GM19455 (cell line): ENCODE measurements around the gene C6orf132.
"Not testable (repeated sequence)": the region's sequence is repeated elsewhere in the genome, so short reads cannot be mapped to it uniquely, and the experiment has no call there.

Experiments used
- ATAC-seq: cut with Tn5 transposase; IDR thresholded peaks from one replicate; pipeline ENCODE4 v1.9.1; 2021; ENCODE audit not compliant: unreplicated experiment

C6orf132 gene, protein sequence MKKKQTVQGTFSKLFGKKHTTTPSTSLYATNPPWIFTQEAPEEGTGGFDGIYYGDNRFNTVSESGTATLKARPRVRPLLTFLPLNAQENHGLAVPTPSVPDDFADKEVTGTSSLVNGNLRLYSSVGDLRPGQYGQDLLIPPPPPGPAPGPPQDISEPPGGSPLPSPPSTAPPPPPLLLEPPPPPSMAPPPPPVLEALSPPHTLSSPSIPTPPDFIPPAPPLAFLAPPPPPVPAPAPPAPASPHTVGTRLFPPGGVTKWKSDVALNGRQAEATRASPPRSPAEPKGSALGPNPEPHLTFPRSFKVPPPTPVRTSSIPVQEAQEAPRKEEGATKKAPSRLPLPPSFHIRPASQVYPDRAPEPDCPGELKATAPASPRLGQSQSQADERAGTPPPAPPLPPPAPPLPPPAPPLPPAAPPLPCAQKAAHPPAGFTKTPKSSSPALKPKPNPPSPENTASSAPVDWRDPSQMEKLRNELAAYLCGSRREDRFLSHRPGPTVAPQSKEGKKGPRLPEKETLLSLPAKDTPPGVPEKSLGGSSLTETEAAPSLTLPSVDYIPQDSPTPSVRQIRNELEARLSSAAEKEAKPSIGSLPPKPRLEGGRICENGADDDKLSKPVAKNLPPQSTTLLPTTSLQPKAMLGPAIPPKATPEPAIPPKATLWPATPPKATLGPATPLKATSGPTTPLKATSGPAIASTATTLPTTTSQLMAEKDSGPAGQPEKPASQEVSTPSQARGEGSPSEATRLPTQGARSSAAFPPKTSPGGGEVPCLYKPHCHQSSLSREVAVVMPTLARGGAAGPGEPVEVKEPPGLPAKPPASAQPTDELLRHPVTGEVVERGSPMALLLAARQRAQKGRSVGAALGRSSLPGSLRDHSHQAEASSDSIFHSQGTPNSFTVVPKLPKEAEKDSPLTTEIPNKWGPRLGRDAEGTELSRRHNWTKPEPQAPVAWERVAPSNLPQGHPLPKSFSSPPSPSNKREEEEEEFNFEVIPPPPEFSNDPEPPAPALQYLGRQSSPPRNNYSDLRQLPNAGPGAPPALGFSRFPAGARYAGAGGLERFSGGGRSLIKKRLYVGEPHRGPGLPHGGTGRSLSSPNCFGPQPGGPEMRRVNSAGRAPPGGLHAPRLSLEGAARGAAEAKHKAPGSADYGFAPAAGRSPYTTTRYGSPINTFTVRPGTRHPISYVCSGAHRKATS

DNA sequence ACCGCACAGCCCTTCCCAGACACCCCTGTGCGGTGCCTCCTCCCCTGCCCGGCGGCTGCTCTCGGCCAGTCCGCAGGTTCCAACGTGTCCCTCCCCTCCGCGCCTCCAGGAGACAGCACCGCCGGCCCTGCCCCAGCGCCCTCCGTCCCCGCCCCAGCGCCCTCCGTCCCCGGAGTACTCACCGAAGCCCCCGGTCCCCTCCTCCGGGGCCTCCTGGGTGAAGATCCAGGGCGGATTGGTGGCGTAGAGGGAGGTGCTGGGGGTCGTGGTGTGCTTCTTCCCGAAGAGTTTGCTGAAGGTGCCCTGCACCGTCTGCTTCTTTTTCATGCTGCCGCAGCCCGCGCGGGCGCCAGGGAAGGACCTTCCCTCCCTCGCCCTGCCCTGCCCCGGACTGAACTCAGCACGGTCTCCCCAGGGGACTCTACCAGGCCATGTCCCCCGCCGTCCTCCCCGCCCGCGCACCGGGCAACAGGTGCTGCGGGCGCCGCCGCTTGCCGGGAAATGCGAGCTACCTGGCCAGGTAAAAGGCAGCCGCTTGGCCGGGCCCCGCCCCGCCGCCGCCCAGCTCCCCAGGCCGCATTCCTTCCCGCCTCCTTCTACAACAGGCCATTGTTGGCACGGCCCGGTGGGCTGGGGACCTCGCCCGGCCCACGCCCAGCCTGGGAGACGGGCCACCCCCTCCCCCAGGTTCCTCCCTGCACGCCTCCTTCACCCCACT is at the start of gene C6orf132:
TSS of gene C6orf132 (minus strand) at position 503 of the 718 bp plus-strand sequence. CDS start at position 327, 176 bp downstream.
- no peak for ATAC-seq

DNA sequence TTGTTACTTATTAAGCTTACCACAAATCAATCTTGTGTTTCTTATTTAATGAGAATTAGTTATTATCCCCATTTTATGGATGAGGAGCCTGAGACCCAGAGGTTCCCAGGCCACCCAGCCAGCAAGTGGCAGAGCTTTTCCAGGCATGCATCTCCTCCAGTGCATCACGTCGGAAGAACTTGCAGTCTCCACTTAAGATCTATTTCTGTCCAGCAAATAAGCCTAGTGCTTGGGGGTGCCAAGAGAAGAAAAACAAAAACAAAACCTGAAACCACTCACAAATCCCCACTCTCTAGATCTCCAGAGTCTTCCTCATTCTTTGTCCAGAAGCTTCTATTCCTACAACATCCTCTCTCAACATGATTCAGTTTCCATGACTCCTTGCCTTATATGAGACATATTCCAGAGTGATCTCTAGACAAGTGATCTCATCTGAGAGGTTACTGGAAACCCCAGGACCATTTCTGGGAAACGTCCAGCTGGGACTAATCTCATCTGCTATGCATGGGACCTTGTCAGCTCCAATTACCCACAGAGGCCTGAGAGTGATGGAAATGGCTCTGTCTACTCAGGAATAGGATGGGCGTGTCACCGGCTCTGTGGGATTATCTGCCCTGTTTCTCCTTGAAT is 48.2 kb upstream of the C6orf132 start:
- ATAC-seq: no peak

GRCh38 chr6:42188406-42188805 is 46.0 kb upstream of the C6orf132 start:
- ATAC-seq: no peak

- ATAC-seq: no peak
Measured at GRCh38 chr6:42185597-42185996, 43.2 kb upstream of the C6orf132 start.

GRCh38 chr6:42184475-42184874 is 42.1 kb upstream of the C6orf132 start:
- no peak for ATAC-seq

DNA sequence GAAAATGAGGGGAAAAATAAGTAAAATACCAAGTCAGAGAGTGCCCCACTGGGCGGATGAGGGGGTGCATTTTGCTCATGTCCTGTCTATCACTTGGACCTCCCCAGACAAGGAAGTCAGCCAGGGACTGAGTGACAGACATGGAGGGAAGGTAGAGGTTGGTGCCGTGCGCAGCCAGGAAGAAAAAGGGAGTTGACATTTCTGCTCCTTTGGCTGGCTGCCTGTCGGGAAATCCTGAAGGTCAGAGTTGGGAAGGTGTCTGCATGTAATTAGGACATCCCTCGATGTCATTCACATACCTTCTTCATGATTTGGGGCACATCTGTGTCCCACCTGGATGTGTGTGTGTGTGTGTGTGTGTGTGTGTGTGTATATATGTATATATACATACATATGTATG is 39.7 kb upstream of the C6orf132 start:
- no peak for ATAC-seq

DNA sequence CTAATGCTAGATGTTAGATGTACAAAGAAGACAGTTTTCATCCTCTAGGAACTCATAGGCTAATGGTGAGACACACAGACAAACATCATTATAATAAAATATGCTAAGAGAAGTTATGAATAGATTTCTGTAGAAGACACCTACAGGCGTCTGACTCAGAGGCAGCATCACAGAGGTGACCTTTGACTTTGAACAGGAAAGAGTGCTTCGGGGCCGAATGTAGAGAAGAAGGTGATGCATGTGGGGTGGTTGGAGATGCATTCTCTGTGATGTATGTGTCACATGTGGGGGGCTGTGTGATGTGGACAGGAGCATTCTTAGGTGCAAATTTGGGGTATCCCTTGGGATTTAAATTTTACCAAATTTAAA is 37.5 kb upstream of the C6orf132 start:
- no peak for ATAC-seq

DNA sequence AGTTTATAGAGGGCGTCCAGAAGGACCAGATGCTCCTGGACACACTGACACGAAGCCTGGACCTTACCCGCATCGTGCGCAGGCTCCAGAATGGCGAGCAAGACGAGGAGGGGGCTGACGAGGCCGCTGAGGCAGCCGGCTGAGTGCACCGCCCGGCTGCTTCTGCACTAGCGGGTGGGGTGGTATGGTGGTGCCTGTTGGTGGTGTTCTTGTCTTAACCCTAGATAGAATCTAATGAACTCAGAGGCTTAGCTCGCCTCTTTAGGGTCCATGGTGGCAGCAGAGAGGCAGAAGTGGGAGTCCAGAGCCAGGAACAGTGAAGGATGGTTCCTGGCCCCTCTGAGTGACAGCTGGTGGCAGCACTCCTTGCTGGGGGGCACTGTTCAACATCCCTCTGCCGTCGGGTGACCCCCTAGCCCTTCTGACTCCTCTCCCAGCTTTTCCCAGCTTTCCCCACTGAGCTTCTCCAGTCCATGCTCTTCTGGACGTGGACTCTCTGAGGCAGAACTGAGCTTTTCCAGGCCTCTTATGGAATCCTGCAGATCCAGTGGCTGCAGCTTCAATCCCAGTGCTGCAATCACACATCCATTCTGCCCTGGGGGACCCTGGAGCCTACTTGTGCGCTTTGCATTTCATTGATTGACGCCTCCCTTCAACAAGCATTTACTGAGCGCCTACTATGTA is 37.0 kb upstream of the C6orf132 start:
- no peak for ATAC-seq

GRCh38 chr6:42177514-42178364 is 35.3 kb upstream of the C6orf132 start:
- no peak for ATAC-seq

DNA sequence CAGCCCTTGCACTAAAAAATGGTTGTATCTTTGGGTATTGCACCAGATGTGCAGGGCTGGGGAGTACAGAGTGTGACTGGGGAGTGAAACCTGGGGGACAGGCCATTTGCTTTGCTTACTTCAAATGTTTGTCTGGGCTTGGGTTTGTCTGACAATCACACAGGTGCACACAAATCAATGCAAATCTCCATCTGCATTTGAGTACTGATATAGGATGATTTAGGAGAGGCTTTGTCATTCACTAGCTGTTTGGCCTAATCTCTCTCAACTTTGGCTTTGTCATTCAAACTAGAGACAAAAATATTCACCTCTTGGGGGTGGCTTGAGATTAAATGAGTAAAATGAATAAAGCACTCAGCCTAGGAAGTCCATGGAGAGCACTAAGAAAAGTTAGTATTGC is 34.6 kb upstream of the C6orf132 start:
- ATAC-seq: no peak

- no peak for ATAC-seq
Measured at GRCh38 chr6:42175860-42176259, 33.4 kb upstream of the C6orf132 start.

DNA sequence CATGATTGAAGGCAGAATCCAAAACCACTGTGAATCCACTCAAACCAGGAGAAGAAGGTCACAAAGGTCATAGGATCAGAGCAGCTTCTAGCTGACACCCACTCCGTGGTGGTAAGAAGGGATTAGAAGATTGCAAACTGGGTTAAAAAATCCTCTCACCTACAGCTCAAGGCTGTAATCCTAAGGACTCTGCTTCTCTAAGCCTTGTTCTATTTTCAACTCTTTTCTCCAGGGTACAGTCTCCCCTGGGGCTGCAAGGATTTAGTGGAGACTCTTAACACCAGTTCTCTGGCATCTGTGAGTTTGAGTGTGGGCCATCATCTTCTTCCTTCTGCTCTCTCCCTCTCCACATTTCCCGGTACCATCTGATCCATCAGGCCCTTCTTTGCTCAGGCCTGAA is 30.7 kb upstream of the C6orf132 start, which contains the start of gene GUCA1A:
TSS of gene GUCA1A (plus strand) at position 264 of the 400 bp plus-strand sequence. CDS start 250 bp downstream, outside the sequence.
- ATAC-seq: no peak

GRCh38 chr6:42171813-42172581 is 29.6 kb upstream of the C6orf132 start:
- ATAC-seq: no peak

DNA sequence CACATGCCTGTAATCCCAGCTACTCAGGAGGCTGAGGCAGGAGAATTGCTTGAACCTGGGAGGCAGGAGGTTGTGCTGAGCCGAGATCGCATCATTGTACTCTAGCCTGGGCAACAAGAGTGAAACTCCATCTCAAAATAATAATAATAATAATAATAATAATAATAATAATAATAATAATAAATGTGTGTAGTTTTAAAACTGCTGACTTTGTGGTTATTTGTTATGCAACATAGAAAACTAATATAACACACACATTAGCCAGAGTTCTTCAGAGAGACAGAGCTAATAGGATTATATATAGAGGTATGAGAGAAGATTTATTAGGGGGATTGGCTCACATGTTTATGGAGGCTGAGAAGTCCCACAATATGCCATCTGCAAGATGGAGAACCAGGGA is 27.4 kb upstream of the C6orf132 start:
- ATAC-seq: not testable (repeated sequence)

- no peak for ATAC-seq
Measured at GRCh38 chr6:42168650-42169049, 26.2 kb upstream of the C6orf132 start.

GRCh38 chr6:42166444-42167141 is 24.2 kb upstream of the C6orf132 start:
- ATAC-seq: no peak

GRCh38 chr6:42165016-42165415 is 22.6 kb upstream of the C6orf132 start:
- no peak for ATAC-seq
